ENCODE data around the gene RILPL1.
"Not testable (repeated sequence)": the region's sequence is repeated elsewhere in the genome, so short reads cannot be mapped to it uniquely, and the experiment has no call there.

Gene RILPL1

GRCh38 chr12:123498126-123498825, 35.2 kb downstream of the RILPL1 start:
- ChIA-PET CTCF (interaction anchor here (1.1 kb wide), 1 partner anchor 26 kb away, joined by 3 read pairs; no protein-coding TSS in a partner anchor), POLR2A (no interaction called here)
- no peak overlapping the region for H3K4me3 ChIP-seq (ENCODE audit: low read depth, low read length)
- no peak for TF ChIP-seq CTCF (IDR thresholded peaks at IDR 0.05; ENCODE audit: insufficient read depth, low read length, missing control alignments)
- no peak for DNase-seq (ENCODE audit: low read depth, low spot score)

GRCh38 chr12:123497065-123497464, 36.5 kb downstream of the RILPL1 start:
- CTCF ChIA-PET: interaction anchor here (0.6 kb wide), 1 partner anchor 12 kb away, joined by 3 read pairs; no protein-coding TSS in a partner anchor
- DNase-seq (ENCODE audit: low read depth, low spot score): no peak
- POLR2A ChIA-PET: no interaction called here
- H3K4me3 ChIP-seq (ENCODE audit: low read depth, low read length): no peak overlapping the region
- TF ChIP-seq CTCF (IDR thresholded peaks at IDR 0.05; ENCODE audit: insufficient read depth, low read length, missing control alignments): no peak

- CTCF ChIA-PET: interaction anchor here (1.3 kb wide), 1 partner anchor 89 kb away, joined by 3 read pairs; no protein-coding TSS in a partner anchor
- POLR2A ChIA-PET: no interaction called here
- no peak for TF ChIP-seq CTCF (IDR thresholded peaks at IDR 0.05; ENCODE audit: insufficient read depth, low read length, missing control alignments)
- H3K4me3 ChIP-seq (ENCODE audit: low read depth, low read length): no peak overlapping the region
- DNase-seq (ENCODE audit: low read depth, low spot score): no peak
Measured at GRCh38 chr12:123494124-123494851, 39.2 kb downstream of the RILPL1 start.

- POLR2A ChIA-PET; H3K4me3 ChIP-seq (ENCODE audit: low read depth, low read length); DNase-seq (ENCODE audit: low read depth, low spot score); CTCF ChIA-PET: not testable (repeated sequence)
Measured at GRCh38 chr12:123492339-123493039, 41.0 kb downstream of the RILPL1 start.

GRCh38 chr12:123491481-123491880, 42.0 kb downstream of the RILPL1 start:
- no peak for DNase-seq (ENCODE audit: low read depth, low spot score)
- H3K4me3 ChIP-seq (ENCODE audit: low read depth, low read length): no peak overlapping the region
- CTCF ChIA-PET: no interaction called here
- no peak for TF ChIP-seq CTCF (IDR thresholded peaks at IDR 0.05; ENCODE audit: insufficient read depth, low read length, missing control alignments)
- POLR2A ChIA-PET: no interaction called here

GRCh38 chr12:123491056-123491455, 42.5 kb downstream of the RILPL1 start:
- ChIA-PET CTCF (no interaction called here), POLR2A (no interaction called here)
- TF ChIP-seq CTCF (IDR thresholded peaks at IDR 0.05; ENCODE audit: insufficient read depth, low read length, missing control alignments): no peak
- DNase-seq (ENCODE audit: low read depth, low spot score): no peak
- H3K4me3 ChIP-seq (ENCODE audit: low read depth, low read length): no peak overlapping the region
